ENCODE data around the gene ACIN1.

The ACIN1 gene

GRCh38 chr14:23009483-23009938, 85.4 kb downstream of the ACIN1 start:
- peak; percentile 35 for DNase-seq

GRCh38 chr14:23008831-23009230, 86.1 kb downstream of the ACIN1 start:
- DNase-seq, result no peak
